GM19099 (cell line): Measurements from ENCODE around the gene OTX1.

Experiments
- POLR2A ChIP-seq: IDR thresholded peaks from 3 replicates; pipeline ENCODE4 v1.6.1; 2011; ENCODE audit warnings: low read depth; ENCODE audit not compliant: insufficient read length; ENCODE audit errors: extremely low read depth

The OTX1 gene

DNA sequence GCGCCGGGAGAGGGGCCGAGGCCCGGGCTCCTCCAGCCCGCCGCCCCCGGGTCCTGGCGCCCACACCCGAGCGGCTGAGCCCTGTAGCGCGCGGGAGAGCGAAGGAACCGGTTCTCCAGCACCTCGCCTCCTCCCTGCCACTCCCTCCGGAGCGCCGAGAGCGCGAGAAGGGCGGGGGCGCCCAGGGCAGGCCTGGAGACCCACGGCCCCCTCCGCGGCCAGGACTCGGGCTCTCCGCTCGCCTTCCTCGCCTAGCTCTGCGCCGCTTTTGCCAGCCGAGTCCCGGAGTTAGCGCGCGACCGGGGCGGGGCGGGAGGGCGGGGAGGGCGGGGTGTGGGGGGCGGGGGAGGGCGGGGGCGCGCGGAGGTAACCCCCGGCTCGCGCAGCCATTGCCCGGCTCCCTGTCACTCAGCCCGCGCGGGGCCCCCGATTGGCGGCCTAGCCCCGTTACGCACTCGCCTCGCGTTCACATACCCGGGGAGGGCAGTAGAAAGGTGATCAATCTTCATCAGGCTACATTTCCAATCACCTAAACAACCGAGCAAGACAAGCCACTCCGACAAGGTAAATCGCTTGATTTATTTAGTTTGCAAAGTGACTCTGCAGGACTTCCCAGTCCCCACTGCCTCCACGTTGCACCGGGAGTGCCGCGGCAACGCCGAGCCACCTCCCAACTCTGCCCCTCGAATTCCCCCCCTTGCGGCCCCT, at the start of gene OTX1:
OTX1 (plus strand) TSS at position 497 of the 708 bp plus-strand sequence. CDS start 2,161 bp downstream, outside the sequence.
- peak; percentile 53 for TF ChIP-seq POLR2A

DNA sequence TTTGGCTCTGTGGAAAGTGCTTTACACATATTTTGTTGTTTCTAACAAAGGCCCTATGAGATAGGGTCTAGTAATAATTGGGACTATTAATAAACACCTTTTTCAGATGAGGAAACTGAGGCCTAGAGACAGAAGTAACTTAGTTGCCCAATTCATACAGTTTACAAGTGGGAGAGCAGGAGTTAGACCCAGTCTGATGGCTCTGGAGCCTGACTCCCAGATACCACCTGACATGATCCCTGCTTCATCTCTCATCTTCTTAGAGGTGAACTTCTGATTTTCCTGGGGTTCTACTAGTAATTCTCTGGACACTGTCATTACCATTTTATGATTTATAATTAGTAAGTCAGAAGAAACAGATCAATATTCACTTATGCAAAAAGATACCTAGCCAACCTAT, 49.1 kb upstream of the OTX1 start:
- no peak for TF ChIP-seq POLR2A

DNA sequence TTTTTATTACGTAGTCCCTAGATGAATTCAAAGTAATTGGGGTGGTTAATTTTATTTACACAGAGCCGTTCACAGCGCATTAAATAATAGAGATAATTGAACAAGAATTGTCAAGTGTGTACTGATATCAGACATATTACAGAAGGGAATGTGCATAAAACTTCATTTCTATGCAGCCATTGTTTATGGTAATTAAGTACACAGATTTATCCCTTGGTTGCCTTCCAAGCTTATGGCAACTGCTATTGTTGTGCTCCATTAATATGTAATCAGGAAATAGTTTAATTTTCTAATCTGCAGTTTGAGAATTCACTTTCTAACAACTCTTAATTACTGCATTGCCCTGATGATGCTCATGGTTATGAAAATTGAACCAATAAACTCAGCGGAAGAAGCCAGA, 47.3 kb upstream of the OTX1 start:
- TF ChIP-seq POLR2A, result no peak

DNA sequence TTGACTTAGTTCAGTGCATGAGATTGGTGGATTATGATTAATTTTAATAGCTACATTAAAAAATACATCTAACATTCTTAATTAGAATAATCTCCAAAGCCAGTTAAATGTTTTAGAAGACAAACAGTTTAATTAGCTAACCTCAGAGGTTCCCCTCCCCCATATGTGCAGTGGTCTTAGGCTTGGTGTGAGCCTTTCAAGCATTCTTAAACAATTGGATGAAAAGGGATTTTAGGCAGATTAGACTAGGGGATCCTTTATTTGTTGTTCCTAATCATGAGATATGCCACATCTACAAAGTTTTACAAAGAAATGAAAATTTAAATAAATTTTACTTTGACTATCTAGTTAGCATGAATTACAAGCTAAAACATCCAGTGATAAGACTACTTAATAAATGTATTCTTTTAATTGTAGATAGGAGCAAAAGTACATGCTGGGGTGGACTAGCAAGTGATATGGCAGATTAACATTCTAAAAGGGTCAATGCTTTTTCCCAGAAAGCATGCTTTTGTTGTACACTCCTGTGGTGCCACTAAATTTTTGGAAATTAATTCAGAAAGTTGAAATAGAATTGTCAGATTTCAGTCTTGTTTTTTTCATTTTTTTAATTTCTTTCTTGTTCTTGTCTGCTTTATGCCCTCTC, 42.7 kb upstream of the OTX1 start:
- TF ChIP-seq POLR2A, result no peak

- no peak for TF ChIP-seq POLR2A
These were observed 41.8 kb upstream of the OTX1 start for GRCh38 chr2:63008838-63009237.

- TF ChIP-seq POLR2A, result no peak
These were observed 41.1 kb upstream of the OTX1 start for GRCh38 chr2:63009490-63009889.

DNA sequence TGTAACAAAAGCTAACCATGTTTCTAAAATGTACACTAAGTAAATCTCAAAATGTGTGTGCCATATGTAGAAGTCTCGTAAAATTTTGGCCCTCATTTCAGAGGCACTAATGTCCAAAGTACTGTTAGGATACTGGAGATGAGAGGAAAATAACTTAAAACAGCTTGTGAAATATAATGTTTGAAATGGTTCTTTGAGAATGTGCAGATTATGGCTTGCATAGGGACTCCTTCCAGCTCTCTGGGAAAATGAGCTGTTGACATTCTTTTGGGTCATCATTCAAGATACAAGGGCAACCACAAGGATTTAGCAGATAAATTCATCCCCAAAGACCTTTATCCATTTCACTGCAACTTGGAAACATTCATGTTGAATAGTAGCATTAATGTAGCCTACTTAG, 38.1 kb upstream of the OTX1 start:
- TF ChIP-seq POLR2A, result no peak

DNA sequence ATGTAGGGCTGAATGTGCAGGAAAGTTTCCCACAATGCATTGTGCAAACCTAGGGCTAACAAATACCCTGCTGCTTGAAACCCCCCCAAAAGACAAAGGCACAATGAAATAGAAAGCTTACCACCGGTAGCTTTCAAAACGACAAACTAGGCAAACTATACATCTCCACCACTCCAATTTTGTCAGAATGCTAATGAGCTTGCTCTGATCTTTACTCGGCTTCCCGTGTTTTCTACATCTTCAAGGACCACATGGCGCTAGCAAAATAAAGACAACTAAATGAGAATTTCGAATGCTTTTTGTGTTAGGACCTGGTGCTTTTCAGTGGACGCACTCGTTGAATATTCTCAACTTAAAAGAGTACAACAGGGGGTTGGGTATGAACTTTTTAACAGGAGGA, 37.2 kb upstream of the OTX1 start:
- no peak for TF ChIP-seq POLR2A

DNA sequence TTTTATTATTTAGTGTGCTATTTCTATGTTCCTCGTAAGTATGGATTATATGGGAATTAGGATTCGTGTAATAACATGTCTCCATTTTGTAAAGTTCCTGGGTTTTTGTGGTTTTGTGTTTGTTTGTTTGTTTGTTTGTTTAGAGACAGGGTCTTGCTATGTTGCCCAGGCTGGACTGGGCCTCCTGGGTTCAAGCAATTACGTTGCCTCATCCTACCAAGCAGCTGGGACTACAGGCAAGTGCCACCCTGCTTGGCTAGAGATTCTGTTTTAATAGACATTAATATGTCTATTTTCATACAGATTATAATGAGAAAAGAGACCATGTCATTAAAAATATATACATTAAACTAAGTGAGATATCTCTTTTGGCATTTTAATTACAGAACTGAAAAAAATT, 35.2 kb upstream of the OTX1 start:
- TF ChIP-seq POLR2A, result no peak

GRCh38 chr2:63018439-63018838, 32.2 kb upstream of the OTX1 start:
- no peak for TF ChIP-seq POLR2A

DNA sequence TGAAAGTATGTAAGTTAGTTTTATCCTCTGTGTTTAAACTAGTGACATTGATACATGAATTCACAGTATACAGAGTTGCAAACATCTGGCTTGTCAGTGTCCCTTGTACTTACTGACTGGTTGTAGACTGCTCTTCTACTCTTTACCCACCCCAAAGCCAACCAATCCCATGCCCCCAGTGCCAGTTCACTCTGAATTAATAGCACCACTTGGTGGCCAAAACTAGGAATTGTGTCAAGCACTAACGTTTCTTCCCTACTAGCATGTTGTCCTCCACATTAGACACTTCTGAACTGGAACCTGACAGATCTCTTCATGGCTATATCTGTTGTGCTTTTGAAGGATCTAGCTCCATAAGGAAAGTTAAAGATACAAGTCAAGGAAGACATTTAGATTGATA, 27.2 kb upstream of the OTX1 start:
- TF ChIP-seq POLR2A, result no peak

DNA sequence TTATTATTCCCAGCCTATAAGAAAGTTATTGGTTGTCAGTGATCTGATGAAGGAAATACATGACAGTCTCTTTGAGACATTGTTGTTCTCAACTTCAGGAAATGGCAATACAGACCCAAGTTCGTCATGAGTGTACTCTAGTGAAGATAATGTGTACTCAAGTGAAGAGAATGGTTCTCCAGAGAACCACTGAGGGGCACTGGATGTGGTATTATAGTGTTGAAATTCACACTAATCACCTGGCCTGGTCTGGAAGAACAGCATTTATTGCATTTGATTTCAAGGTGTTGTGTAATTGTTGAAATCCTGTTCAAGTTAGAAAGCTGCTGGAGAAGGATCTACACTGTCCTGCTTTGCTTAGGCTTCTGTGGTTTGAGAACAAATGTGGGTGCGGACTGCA, 23.4 kb upstream of the OTX1 start:
- no peak for TF ChIP-seq POLR2A

- no peak for TF ChIP-seq POLR2A
These were observed 21.6 kb upstream of the OTX1 start for GRCh38 chr2:63029058-63029457.

GRCh38 chr2:63034526-63034925, 16.1 kb upstream of the OTX1 start:
- TF ChIP-seq POLR2A, result no peak

DNA sequence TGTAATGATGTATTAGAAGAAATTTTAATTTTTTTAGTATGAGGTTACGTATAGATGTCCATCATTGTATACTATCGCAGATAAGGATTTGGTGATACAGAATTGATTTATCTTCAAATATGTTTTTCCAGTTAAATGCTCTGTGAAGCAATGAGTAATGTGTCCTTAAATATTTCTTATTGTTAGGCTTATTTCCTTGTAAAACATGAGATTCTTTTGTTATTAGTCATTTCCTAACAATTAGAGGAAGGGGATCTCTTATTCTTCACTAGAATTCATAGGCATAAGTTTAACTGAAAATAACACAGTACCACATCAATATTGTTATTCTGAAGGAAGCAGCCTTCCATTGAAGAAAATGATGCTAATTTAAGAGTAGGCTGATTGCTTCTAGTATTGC, 15.5 kb upstream of the OTX1 start:
- TF ChIP-seq POLR2A, result no peak

DNA sequence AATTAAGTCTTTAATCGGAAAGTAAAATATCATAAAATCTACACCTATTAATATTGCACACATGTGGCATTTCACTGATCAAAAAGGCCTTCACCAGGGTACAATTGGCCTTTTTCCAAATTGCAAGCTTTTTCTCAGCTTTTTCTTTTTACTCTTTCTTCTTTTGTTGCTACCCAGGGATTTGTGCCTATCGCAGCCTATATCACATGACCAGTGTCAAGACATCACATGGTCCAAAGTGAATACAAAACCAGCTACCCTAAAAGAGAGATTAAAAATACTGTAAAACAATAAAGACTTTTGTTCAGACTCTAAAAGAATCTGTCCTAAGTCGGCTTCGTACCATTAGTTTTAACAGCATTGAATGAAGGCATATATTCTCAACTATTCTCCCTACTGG, 15.0 kb upstream of the OTX1 start:
- no peak for TF ChIP-seq POLR2A

- TF ChIP-seq POLR2A, result no peak
These were observed 12.6 kb upstream of the OTX1 start for GRCh38 chr2:63038034-63038433.
